ENCODE data around the gene ETV6. TPM values are rescaled to one million over a fixed set of nuclear protein-coding genes. Genes with fewer than 3 reads are reported as not detected.

The ETV6 gene
- total RNA-seq, 1 donor from 2014 or later, result 16.9 TPM

DNA sequence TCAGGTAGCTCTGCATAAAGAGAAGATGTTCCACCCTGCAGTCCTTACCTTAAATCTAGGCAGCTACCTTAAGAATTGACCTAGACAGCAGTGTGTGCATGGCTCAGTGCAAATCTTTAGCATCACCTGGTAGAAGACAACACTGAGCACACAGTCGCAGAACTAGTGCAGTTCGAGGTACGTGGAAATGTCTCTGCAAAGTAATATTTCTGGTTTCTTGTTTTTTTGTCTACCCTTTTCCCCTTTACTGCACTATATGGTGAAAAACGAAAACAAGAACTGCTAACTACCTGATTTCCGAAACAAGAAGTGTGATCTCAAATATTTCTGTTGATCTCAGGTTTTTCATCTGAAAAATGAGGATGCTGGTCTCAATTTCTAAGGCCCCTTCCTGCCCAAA, 82.5 kb downstream of the ETV6 start:
- intact Hi-C loops (cut with micrococcal nuclease), result no loop called here
- H3K27me3 ChIP-seq (ENCODE audit: low read depth), result no peaks in the 10 kb centered on the region
- H3K4me1 ChIP-seq, result peaks cover 26% of the 10 kb centered on the region
- H3K9me3 ChIP-seq (replicated peaks), result no peaks in the 10 kb centered on the region
- H3K4me3 ChIP-seq, result no peak overlapping the region
- H3K36me3 ChIP-seq, result no peaks in the 10 kb centered on the region
- H3K27ac ChIP-seq (replicated peaks), result no peak overlapping the region
- TF ChIP-seq, protein P1, sequence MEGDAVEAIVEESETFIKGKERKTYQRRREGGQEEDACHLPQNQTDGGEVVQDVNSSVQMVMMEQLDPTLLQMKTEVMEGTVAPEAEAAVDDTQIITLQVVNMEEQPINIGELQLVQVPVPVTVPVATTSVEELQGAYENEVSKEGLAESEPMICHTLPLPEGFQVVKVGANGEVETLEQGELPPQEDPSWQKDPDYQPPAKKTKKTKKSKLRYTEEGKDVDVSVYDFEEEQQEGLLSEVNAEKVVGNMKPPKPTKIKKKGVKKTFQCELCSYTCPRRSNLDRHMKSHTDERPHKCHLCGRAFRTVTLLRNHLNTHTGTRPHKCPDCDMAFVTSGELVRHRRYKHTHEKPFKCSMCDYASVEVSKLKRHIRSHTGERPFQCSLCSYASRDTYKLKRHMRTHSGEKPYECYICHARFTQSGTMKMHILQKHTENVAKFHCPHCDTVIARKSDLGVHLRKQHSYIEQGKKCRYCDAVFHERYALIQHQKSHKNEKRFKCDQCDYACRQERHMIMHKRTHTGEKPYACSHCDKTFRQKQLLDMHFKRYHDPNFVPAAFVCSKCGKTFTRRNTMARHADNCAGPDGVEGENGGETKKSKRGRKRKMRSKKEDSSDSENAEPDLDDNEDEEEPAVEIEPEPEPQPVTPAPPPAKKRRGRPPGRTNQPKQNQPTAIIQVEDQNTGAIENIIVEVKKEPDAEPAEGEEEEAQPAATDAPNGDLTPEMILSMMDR (IDR thresholded peaks at IDR 0.05; ENCODE audit: borderline replicate concordance), result no peak
- no peak for DNase-seq

DNA sequence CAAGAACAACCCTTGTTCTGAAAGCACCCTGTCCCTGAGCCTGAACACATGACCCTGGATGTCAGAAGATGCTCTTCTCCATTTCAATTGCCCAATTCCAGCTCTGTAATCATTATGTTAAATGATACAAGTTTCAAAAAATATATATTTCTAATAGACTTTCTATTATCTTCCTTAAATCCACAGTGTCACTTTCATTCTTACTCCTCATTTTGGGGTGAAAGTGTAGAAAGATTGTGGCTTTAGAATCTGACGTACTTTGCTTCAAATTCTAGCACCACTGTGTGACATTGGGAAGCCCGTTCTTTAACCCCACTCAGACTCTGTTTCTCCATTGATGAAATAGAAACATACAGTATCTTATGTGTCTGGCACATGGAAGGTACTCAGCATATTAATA, 83.2 kb downstream of the ETV6 start:
- intact Hi-C loops (cut with micrococcal nuclease), result no loop called here
- DNase-seq, result no peak
- Histone ChIP-seq H3K27ac (replicated peaks) (no peak overlapping the region), H3K4me1 (peaks cover 20% of the 10 kb centered on the region), H3K4me3 (no peak overlapping the region), H3K27me3 (ENCODE audit: low read depth) (no peaks in the 10 kb centered on the region), H3K9me3 (replicated peaks) (no peaks in the 10 kb centered on the region), H3K36me3 (no peaks in the 10 kb centered on the region)
- TF ChIP-seq, protein P1 (IDR thresholded peaks at IDR 0.05; ENCODE audit: borderline replicate concordance), result no peak

DNA sequence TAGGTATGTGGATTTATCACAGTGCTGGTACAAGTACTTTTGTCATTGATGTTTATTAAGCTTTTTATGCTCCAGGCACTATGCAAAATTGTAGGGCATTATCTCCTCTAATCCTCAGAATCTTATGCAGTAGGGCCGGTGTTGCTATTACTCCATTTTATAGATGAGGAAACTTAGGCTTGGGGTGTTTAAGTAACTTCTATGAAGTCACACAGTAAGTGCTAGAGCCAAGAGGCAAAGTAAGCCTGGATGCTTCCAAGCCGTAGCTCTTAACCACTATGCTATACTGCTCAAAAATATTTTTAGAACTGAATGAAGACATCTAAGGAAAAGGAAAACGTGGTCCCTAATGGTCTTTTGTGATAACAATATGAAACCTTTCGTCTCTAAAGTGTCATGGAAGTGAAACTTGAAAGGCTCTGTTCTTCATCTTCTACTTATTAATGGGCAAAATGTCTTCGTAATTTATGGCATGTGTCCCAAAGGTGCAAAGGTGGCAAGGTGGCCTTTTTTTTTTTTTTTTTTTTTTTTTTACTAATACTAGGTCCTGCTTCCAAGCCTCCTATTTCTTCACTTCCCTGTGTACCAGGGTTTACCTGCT, 85.2 kb downstream of the ETV6 start:
- intact Hi-C loops (cut with micrococcal nuclease), result no loop called here
- H3K27me3 ChIP-seq (ENCODE audit: low read depth), result no peaks in the 10 kb centered on the region
- peaks cover 4% of the 10 kb centered on the region for H3K4me1 ChIP-seq
- no peak for DNase-seq
- no peaks in the 10 kb centered on the region for H3K36me3 ChIP-seq
- no peak overlapping the region for H3K27ac ChIP-seq (replicated peaks)
- TF ChIP-seq, protein P1 (IDR thresholded peaks at IDR 0.05; ENCODE audit: borderline replicate concordance), result no peak
- no peaks in the 10 kb centered on the region for H3K9me3 ChIP-seq (replicated peaks)
- no peak overlapping the region for H3K4me3 ChIP-seq

DNA sequence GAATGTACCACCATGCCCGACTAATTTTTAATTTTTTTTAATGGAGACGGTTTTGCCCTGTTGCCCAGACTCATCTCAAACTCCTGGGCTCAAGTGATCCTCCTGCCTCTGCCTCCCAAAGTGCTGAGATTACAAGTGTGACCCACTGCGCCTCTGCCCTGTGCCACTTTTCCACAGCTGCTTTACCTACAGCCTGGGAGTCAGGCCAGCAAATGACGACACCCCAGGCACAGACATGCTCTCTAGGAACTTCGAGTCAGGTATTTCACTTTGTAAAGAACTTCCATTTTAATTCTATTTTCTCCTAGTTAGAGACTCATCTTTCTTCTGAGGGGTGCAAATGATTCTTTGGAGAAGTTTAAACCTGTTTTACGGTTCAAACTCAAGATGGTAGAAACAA, 89.0 kb downstream of the ETV6 start:
- no peak for DNase-seq
- intact Hi-C loops (cut with micrococcal nuclease), result no loop called here
- no peak overlapping the region for H3K27ac ChIP-seq (replicated peaks)
- TF ChIP-seq, protein P1 (IDR thresholded peaks at IDR 0.05; ENCODE audit: borderline replicate concordance), result no peak
- H3K9me3 ChIP-seq (replicated peaks), result no peaks in the 10 kb centered on the region
- H3K4me1 ChIP-seq, result peaks cover 18% of the 10 kb centered on the region
- H3K27me3 ChIP-seq (ENCODE audit: low read depth), result no peaks in the 10 kb centered on the region
- H3K4me3 ChIP-seq, result no peak overlapping the region
- no peaks in the 10 kb centered on the region for H3K36me3 ChIP-seq

DNA sequence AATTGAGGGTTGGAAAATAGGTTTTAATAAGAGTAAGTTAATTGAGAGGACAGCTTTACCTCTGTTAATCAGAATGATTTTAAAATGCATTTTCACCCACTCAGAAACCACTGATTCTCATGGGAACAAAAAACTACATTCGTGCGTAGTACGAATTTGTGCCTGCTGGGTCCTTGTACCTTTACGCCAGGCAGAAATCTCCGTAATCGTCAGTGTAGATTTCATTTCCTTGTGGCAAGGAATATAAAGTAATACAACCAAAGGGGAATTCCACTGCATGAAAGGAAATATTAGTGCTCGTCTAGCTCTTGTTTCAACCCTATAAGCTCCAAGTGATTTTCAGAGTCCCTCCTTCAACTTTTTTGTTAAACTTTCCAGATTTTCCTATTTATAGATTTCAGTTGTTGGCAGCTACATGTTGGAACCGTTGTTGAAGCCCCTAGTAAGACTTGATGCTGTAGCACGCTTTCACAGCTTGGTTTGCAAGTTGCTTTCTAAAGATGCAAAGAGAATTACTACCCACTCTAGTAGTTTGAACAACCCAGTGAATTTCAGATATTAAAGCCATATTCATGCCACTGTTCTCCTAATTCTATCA, 90.6 kb downstream of the ETV6 start:
- Histone ChIP-seq H3K4me1 (peaks cover 24% of the 10 kb centered on the region), H3K4me3 (no peak overlapping the region), H3K9me3 (replicated peaks) (no peaks in the 10 kb centered on the region), H3K36me3 (no peaks in the 10 kb centered on the region), H3K27ac (replicated peaks) (no peak overlapping the region), H3K27me3 (ENCODE audit: low read depth) (no peaks in the 10 kb centered on the region)
- intact Hi-C loops (cut with micrococcal nuclease), result no loop called here
- DNase-seq, result no peak
- TF ChIP-seq, protein P1 (IDR thresholded peaks at IDR 0.05; ENCODE audit: borderline replicate concordance), result no peak

Data from left ventricle myocardium inferior (tissue), 1 donor.